Measurements from ENCODE around the gene SSH2.

The SSH2 gene

GRCh38 chr17:29586676-29587469 is 343.2 kb downstream of the SSH2 start:
- TF ChIP-seq CTCF (IDR thresholded peaks at IDR 0.05; ENCODE audit: control insufficient read depth, insufficient read depth, low read depth, low read length, missing control alignments): no peak
- DNase-seq (ENCODE audit: low read depth): no peak
- no peak overlapping the region for H3K4me3 ChIP-seq (ENCODE audit: control insufficient read depth, low read depth, low read length)

GRCh38 chr17:29585080-29585751 is 344.8 kb downstream of the SSH2 start:
- H3K4me3 ChIP-seq (ENCODE audit: control insufficient read depth, low read depth, low read length): no peak overlapping the region
- DNase-seq (ENCODE audit: low read depth): no peak
- TF ChIP-seq CTCF (IDR thresholded peaks at IDR 0.05; ENCODE audit: control insufficient read depth, insufficient read depth, low read depth, low read length, missing control alignments): peak; percentile 46

GRCh38 chr17:29584452-29585079 is 345.5 kb downstream of the SSH2 start:
- no peak for TF ChIP-seq CTCF (IDR thresholded peaks at IDR 0.05; ENCODE audit: control insufficient read depth, insufficient read depth, low read depth, low read length, missing control alignments)
- DNase-seq (ENCODE audit: low read depth): no peak
- H3K4me3 ChIP-seq (ENCODE audit: control insufficient read depth, low read depth, low read length): no peak overlapping the region

- H3K4me3 ChIP-seq (ENCODE audit: control insufficient read depth, low read depth, low read length): no peak overlapping the region
- no peak for DNase-seq (ENCODE audit: low read depth)
- no peak for TF ChIP-seq CTCF (IDR thresholded peaks at IDR 0.05; ENCODE audit: control insufficient read depth, insufficient read depth, low read depth, low read length, missing control alignments)
These were observed 346.4 kb downstream of the SSH2 start for GRCh38 chr17:29583324-29584248.

GRCh38 chr17:29582772-29583171 is 347.3 kb downstream of the SSH2 start:
- TF ChIP-seq CTCF (IDR thresholded peaks at IDR 0.05; ENCODE audit: control insufficient read depth, insufficient read depth, low read depth, low read length, missing control alignments): no peak
- H3K4me3 ChIP-seq (ENCODE audit: control insufficient read depth, low read depth, low read length): no peak overlapping the region
- no peak for DNase-seq (ENCODE audit: low read depth)

GRCh38 chr17:29582254-29582765 is 347.7 kb downstream of the SSH2 start:
- no peak overlapping the region for H3K4me3 ChIP-seq (ENCODE audit: control insufficient read depth, low read depth, low read length)
- no peak for TF ChIP-seq CTCF (IDR thresholded peaks at IDR 0.05; ENCODE audit: control insufficient read depth, insufficient read depth, low read depth, low read length, missing control alignments)
- no peak for DNase-seq (ENCODE audit: low read depth)
